DOHH2 (cell line): ENCODE data around the gene LILRA6.

Source experiments
- EZH2phosphoT487 ChIP-seq: fragments of 200-600 bp; sonication (generic); IDR thresholded peaks from 2 replicates; pipeline ENCODE4 v1.6.1; 2017; ENCODE audit warnings: borderline replicate concordance, mild to moderate bottlenecking, antibody characterized with exemption, low read length, moderate library complexity, mixed read lengths
- TF ChIP-seq, protein P1 (sequence below): fragments of 200-600 bp; sonication (generic); IDR thresholded peaks from one replicate; pipeline ENCODE4 v1.5.1; 2014; ENCODE audit warnings: antibody characterized with exemption, mild to moderate bottlenecking, low read depth, low read length; ENCODE audit not compliant: poor library complexity, severe bottlenecking

DNA sequence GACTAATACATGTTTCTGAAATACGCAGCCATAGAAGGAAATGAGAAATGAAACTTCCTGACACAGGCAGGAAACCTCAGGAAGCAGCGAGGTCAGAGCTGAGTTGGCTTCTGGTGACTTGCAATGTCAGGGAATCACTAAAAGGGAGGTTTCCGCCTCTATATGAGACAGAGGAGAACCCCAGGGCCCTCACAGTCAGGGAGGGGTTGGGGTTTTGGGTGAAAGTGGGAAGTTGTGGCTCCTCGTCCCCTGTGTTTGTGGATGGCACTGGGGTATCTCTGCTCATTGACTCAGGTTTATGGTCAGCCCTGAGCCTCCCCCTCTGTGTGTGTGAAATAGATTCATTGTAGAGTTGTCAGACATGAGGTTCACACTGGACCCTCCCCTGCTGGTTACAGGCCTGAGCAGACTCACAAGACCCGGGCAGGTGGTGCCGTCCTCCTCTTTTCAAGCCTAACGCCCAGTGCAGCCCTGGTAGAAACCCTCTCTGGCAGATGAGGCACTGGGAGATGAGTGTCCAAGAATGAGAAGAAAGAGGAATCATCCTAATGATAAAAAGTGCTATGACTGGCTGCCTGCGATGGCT, 5.5 kb upstream of the LILRA6 start:
- TF ChIP-seq, protein P1, sequence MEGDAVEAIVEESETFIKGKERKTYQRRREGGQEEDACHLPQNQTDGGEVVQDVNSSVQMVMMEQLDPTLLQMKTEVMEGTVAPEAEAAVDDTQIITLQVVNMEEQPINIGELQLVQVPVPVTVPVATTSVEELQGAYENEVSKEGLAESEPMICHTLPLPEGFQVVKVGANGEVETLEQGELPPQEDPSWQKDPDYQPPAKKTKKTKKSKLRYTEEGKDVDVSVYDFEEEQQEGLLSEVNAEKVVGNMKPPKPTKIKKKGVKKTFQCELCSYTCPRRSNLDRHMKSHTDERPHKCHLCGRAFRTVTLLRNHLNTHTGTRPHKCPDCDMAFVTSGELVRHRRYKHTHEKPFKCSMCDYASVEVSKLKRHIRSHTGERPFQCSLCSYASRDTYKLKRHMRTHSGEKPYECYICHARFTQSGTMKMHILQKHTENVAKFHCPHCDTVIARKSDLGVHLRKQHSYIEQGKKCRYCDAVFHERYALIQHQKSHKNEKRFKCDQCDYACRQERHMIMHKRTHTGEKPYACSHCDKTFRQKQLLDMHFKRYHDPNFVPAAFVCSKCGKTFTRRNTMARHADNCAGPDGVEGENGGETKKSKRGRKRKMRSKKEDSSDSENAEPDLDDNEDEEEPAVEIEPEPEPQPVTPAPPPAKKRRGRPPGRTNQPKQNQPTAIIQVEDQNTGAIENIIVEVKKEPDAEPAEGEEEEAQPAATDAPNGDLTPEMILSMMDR = no peak
- TF ChIP-seq EZH2phosphoT487 = no peak
